GM12864 (cell line): Measurements from ENCODE around the gene RHO.

Experiments
- DNase-seq: peaks from one replicate; pipeline ENCODE4 v3.0.0-alpha.2; 2011; ENCODE audit warnings: low read depth
- H3K4me3 ChIP-seq: 2 replicates; pipeline ENCODE4 v1.5.1; 2011; ENCODE audit warnings: mild to moderate bottlenecking, low read depth, low read length, control low read depth
- CTCF ChIP-seq: IDR thresholded peaks from 2 replicates; pipeline ENCODE4 v1.5.1; 2011; ENCODE audit warnings: low read depth, mild to moderate bottlenecking, moderate library complexity, low read length, control low read depth, inconsistent platforms; ENCODE audit errors: missing control alignments

RHO gene

GRCh38 chr3:129522953-129523352 lies 5.5 kb upstream of the RHO start:
- DNase-seq, result no peak

GRCh38 chr3:129524081-129524480 lies 4.4 kb upstream of the RHO start:
- no peak overlapping the region for H3K4me3 ChIP-seq
- TF ChIP-seq CTCF, result no peak
- no peak for DNase-seq

More at GRCh38 chr3:129522953-129523352, 5.5 kb upstream of the RHO start:
- no peak for TF ChIP-seq CTCF
- no peak overlapping the region for H3K4me3 ChIP-seq

DNA sequence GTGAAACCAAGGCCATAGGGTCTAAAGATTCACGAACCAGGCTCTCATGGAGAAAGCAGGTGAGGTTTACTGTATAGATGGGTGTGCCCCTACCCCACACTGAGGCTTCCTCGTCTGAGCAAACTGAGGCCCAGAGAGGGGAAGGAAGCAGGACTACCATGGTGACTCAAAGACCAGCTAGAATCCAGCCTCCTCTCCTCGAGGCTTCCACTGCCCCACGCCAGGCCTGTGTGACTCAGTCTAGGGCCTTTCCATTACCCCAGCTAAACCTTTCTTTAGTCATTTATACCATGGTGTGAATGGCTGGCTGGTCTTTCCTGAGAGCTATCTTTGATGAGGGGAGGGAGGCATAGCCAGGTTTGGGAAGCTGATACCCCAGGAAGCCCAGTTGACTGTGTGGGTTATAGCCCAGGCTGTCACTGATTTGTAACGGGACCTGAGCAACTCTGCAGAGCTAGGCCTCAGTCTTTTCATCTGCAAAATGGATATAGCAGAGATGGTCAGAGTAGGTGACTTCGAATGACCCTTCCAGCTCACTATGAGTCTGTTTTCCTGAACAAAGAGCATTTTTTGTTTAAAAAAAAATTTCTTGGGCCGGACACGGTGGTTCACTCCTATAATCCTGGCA lies 3.0 kb upstream of the RHO start:
- H3K4me3 ChIP-seq, result no peak overlapping the region
- no peak for TF ChIP-seq CTCF
- DNase-seq, result no peak

GRCh38 chr3:129526121-129526900 lies 2.1 kb upstream of the RHO start:
- TF ChIP-seq CTCF, result no peak
- DNase-seq, result peak; percentile 35
- no peak overlapping the region for H3K4me3 ChIP-seq

DNA sequence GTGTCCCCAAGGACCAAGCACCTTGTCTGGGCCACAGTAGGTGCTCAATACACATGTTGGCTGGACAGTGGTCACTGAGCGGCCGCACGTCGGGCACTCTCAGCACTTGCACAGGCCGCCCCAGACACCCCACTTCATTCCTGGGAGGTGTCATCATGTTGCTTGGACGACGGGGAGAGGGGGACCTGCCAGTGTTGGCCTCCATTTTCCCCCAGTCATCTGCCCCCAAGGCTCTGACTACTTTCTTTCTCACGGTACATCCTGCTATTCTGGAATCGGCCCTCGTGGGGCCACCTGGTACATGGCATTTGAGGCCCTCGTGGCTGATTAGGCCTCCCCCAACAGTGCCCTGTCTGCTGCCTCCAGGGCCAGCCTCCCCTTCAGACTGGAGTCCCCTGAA lies 1.2 kb upstream of the RHO start:
- H3K4me3 ChIP-seq, result no peak overlapping the region
- no peak for DNase-seq
- no peak for TF ChIP-seq CTCF

GRCh38 chr3:129529436-129530210 lies 1.2 kb downstream of the RHO start:
- no peak for DNase-seq
- no peak for TF ChIP-seq CTCF
- no peak overlapping the region for H3K4me3 ChIP-seq
